GM19238 (cell line): ENCODE data around the gene NUP107.
"Not testable (repeated sequence)": the region's sequence is repeated elsewhere in the genome, so short reads cannot be mapped to it uniquely, and the experiment has no call there.

Experiments
- DNase-seq: peaks from one replicate; pipeline ENCODE4 v3.0.0; 2011; ENCODE audit warnings: low spot score; ENCODE audit not compliant: insufficient read length

Gene NUP107

GRCh38 chr12:68686595-68687521 is at the start of gene NUP107:
Gene NUP107 (plus strand): TSS chr12:68686978. CDS start chr12:68687066, 88 bp downstream.
- DNase-seq = peak; percentile 89

- DNase-seq = not testable (repeated sequence)
Measured at GRCh38 chr12:68637439-68637838, 49.3 kb upstream of the NUP107 start.

GRCh38 chr12:68638171-68638570 is 48.6 kb upstream of the NUP107 start:
- no peak for DNase-seq

- DNase-seq = no peak
Measured at GRCh38 chr12:68638721-68639395, 47.9 kb upstream of the NUP107 start.

GRCh38 chr12:68639396-68639767 is 47.4 kb upstream of the NUP107 start:
- DNase-seq = no peak

- DNase-seq = peak; percentile 17
Measured at GRCh38 chr12:68641138-68641537, 45.6 kb upstream of the NUP107 start.

GRCh38 chr12:68646484-68646883 is 40.3 kb upstream of the NUP107 start:
- no peak for DNase-seq

GRCh38 chr12:68647507-68647906 is 39.3 kb upstream of the NUP107 start:
- DNase-seq = no peak

- DNase-seq = no peak
Measured at GRCh38 chr12:68648179-68648578, 38.6 kb upstream of the NUP107 start.

- DNase-seq = no peak
Measured at GRCh38 chr12:68665016-68665569, 21.7 kb upstream of the NUP107 start.

GRCh38 chr12:68667291-68667690 is 19.5 kb upstream of the NUP107 start:
- DNase-seq = no peak

- DNase-seq = no peak
Measured at GRCh38 chr12:68667896-68668295, 18.9 kb upstream of the NUP107 start.

- DNase-seq = no peak
Measured at GRCh38 chr12:68671179-68671578, 15.6 kb upstream of the NUP107 start.

GRCh38 chr12:68673788-68674187 is 13.0 kb upstream of the NUP107 start:
- DNase-seq = no peak

GRCh38 chr12:68674376-68674775 is 12.4 kb upstream of the NUP107 start:
- DNase-seq = no peak

GRCh38 chr12:68675101-68675842 is 11.5 kb upstream of the NUP107 start:
- DNase-seq = no peak

- not testable (repeated sequence) for DNase-seq
Measured at GRCh38 chr12:68676854-68677253, 9.9 kb upstream of the NUP107 start.

GRCh38 chr12:68686262-68686594 is 550 bp upstream of the NUP107 start:
- DNase-seq = no peak

GRCh38 chr12:68695454-68695853 is 8.7 kb downstream of the NUP107 start:
- DNase-seq = no peak

- no peak for DNase-seq
Measured at GRCh38 chr12:68699486-68699885, 12.7 kb downstream of the NUP107 start.

- no peak for DNase-seq
Measured at GRCh38 chr12:68727776-68728175, 41.0 kb downstream of the NUP107 start.

GRCh38 chr12:68733661-68734071 is 46.9 kb downstream of the NUP107 start:
- DNase-seq = no peak
